Activated naive CD4-positive, alpha-beta T cell treated with anti-CD3 and anti-CD28 coated beads for 36 hours (primary cell): Measurements from ENCODE around the gene ORM2. TPM values are rescaled to one million over a fixed set of nuclear protein-coding genes. Genes with fewer than 3 reads are reported as not detected.
A peak's percentile ranks its signal among the peaks of the same experiment; 100 is the strongest.
"Not testable (repeated sequence)": the region's sequence is repeated elsewhere in the genome, so short reads cannot be mapped to it uniquely, and the experiment has no call there.

Source experiments
- CTCF ChIA-PET: fragments of 350-600 bp; sonication (Branson Sonifier 250); formaldehyde crosslinking; loops from one replicate; lab custom pipeline; 2021; ENCODE audit warnings: antibody characterized with exemption; lab: Charles Lee
- DNase-seq: peaks from one replicate; pipeline ENCODE4 v3.0.0-alpha.2; 2020
- H3K27ac Mint-ChIP-seq: one replicate; pipeline ENCODE4 v1.8.0; 2021; ENCODE audit warnings: mild to moderate bottlenecking, mixed read lengths
- H3K27me3 Mint-ChIP-seq: one replicate; pipeline ENCODE4 v1.8.0; 2021; ENCODE audit warnings: low read depth, mixed read lengths
- H3K36me3 Mint-ChIP-seq: one replicate; pipeline ENCODE4 v1.8.0; 2021; ENCODE audit warnings: low read depth, mixed read lengths
- H3K4me1 Mint-ChIP-seq: one replicate; pipeline ENCODE4 v1.8.0; 2021; ENCODE audit warnings: low read depth, mixed read lengths
- H3K4me3 Mint-ChIP-seq: one replicate; pipeline ENCODE4 v1.8.0; 2021; ENCODE audit warnings: mild to moderate bottlenecking, moderate library complexity, mixed read lengths
- H3K9me3 Mint-ChIP-seq: one replicate; pipeline ENCODE4 v1.8.0; 2021; ENCODE audit warnings: mixed read lengths
- intact Hi-C: fragments of 100-400 bp; cut with micrococcal nuclease; formaldehyde crosslinking; loops from one replicate; pipeline ENCODE4 v1.15.1; 2023
- total RNA-seq, 2 experiments: library from RNA; stranded (reverse); gene quantifications; one replicate each; pipeline ENCODE4 v1.2.3, GENCODE V29; 2021

ORM2 gene
- total RNA-seq, 2 experiments from 2014 or later = not detected

GRCh38 chr9:114319147-114319546, 10.5 kb upstream of the ORM2 start:
- H3K27ac Mint-ChIP-seq = no peak overlapping the region
- DNase-seq = no peak
- no peaks in the 10 kb centered on the region for H3K36me3 Mint-ChIP-seq
- H3K4me1 Mint-ChIP-seq = peaks cover 7% of the 10 kb centered on the region
- H3K27me3 Mint-ChIP-seq = no peaks in the 10 kb centered on the region
- no peak overlapping the region for H3K4me3 Mint-ChIP-seq
- H3K9me3 Mint-ChIP-seq = no peaks in the 10 kb centered on the region
- CTCF ChIA-PET = interaction anchor here (0.7 to 1.2 kb wide), 3 partner anchors 28 to 661 kb away, joined by 3 read pairs; no protein-coding TSS in a partner anchor
- intact Hi-C loops = no loop called here

DNA sequence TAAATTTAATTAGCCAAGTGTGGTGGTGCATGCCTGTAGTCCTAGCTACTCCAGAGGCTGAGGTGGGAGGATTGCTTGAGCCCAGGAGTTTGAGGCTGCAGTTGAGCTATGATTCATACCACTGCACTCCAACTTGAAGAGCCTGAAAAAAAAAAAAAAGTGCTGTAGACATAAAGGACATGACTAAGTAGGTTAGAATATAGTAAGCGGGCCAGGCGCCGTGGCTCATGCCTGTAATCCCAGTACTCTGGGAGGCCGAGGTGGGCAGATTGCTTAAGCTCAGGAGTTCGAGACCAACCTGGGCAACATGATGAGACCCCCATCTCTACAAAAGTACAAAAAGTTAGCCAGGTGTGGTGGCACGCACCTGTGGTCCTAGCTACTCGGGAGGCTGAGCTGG, 9.0 kb upstream of the ORM2 start:
- H3K4me1 Mint-ChIP-seq, intact Hi-C loops: not testable (repeated sequence)
- peak; percentile 25 for DNase-seq

DNA sequence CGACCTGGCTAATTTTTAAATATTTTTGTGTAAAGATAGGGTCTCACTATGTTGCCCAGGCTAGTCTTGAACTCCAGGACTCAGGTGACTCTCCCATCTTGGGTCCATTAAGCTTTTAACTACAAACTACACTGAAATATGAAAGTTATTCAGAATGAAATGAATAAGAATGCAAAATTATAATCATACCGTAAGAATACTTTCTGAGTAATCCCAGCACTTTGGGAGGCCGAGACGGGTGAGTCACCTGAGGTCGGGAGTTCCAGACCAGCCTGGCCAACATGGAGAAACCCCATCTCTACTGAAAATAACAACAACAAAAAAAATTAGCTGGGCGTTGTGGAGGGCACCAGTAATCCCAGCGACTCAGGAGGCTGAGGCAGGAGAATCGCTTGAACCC, 7.9 kb upstream of the ORM2 start:
- H3K36me3 Mint-ChIP-seq = no peaks in the 10 kb centered on the region
- CTCF ChIA-PET = interaction anchor here (1.1 to 1.9 kb wide), 2 partner anchors 19 to 239 kb away, joined by 4 to 7 read pairs; no protein-coding TSS in a partner anchor
- H3K27ac Mint-ChIP-seq = no peak overlapping the region
- intact Hi-C loops = no loop called here
- H3K27me3 Mint-ChIP-seq = no peaks in the 10 kb centered on the region
- H3K9me3 Mint-ChIP-seq = no peaks in the 10 kb centered on the region
- DNase-seq = peak; percentile 43
- H3K4me3 Mint-ChIP-seq = no peak overlapping the region
- H3K4me1 Mint-ChIP-seq = peaks cover 7% of the 10 kb centered on the region

More for the DNA sequence above, 9.0 kb upstream of the ORM2 start:
- not testable (repeated sequence) for H3K27ac Mint-ChIP-seq, H3K36me3 Mint-ChIP-seq, H3K27me3 Mint-ChIP-seq, H3K9me3 Mint-ChIP-seq, H3K4me3 Mint-ChIP-seq
- CTCF ChIA-PET = interaction anchor here (0.7 to 1.9 kb wide), 3 partner anchors 20 to 333 kb away, joined by 3 to 7 read pairs (median 4); no protein-coding TSS in a partner anchor

DNA sequence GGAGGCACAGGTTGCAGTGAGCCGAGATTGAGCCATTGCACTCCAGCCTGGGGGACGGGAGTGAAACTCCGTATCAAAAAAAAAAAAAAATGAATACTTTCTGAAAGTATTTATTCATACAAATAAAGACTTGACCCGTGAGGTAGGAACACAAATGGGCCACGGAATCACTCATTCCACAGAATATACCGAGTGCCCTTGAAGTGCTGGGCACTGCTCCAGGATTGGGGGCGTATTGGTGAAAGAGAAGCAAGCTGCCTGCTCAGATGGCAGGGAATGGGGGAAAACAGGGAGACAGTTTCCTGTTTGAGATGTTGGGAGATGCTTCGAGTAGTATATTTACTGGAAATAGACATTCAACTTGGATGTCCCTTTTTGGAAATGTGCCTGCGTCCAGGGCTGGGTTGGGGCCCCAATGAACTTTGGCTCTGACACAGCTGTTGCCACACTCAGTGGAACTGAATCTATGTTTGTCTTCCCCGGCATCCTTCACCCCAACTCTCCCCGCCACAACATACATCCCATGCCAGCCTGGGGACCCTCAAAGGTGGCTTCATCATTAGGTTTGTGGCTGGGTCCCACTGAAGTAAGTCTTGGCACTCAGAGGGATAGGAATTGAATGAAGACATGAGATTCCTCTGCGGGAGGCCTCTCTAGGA, 7.4 kb upstream of the ORM2 start:
- H3K36me3 Mint-ChIP-seq, H3K27me3 Mint-ChIP-seq, H3K9me3 Mint-ChIP-seq, H3K4me1 Mint-ChIP-seq, H3K4me3 Mint-ChIP-seq, H3K27ac Mint-ChIP-seq, DNase-seq, intact Hi-C loops: not testable (repeated sequence)
- CTCF ChIA-PET = interaction anchor here (0.6 kb wide), 1 partner anchor 226 kb away, joined by 4 read pairs; no protein-coding TSS in a partner anchor

DNA sequence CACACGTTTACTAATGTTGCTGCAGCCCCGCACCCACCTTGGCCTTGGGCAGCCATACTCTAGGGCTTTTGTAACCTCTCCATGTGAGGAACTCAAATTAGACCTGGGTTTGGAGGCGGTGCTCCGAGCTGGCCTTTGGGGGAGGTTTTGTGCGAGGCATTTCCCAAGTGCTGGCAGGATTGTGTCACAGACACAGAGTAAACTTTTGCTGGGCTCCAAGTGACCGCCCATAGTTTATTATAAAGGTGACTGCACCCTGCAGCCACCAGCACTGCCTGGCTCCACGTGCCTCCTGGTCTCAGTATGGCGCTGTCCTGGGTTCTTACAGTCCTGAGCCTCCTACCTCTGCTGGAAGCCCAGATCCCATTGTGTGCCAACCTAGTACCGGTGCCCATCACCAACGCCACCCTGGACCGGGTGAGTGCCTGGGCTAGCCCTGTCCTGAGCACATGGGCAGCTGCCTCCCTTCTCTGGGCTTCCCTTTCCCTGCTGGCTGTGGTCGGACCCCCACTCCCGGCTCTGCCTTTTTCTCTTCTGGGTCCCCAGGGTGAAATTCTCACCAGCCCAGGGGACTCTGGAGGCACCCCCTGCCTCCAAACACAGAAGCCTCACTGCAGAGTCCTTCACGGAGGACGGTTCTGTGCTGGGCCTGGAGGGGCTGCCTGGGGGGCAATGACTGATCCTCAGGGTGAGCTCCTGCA, 6.7 kb upstream of the ORM2 start, which contains the start of gene ORM1:
ORM1 (plus strand) TSS at position 268 of the 701 bp plus-strand sequence; CDS start at position 304, 36 bp downstream.
- DNase-seq, H3K36me3 Mint-ChIP-seq, H3K4me1 Mint-ChIP-seq, H3K27ac Mint-ChIP-seq, H3K4me3 Mint-ChIP-seq, intact Hi-C loops, H3K9me3 Mint-ChIP-seq, H3K27me3 Mint-ChIP-seq: not testable (repeated sequence)
- CTCF ChIA-PET = interaction anchor here (0.6 kb wide), 1 partner anchor 225 kb away, joined by 4 read pairs; no protein-coding TSS in a partner anchor

- CTCF ChIA-PET, DNase-seq, H3K27ac Mint-ChIP-seq, H3K9me3 Mint-ChIP-seq, intact Hi-C loops, H3K4me3 Mint-ChIP-seq, H3K36me3 Mint-ChIP-seq, H3K27me3 Mint-ChIP-seq, H3K4me1 Mint-ChIP-seq: not testable (repeated sequence)
Observed at GRCh38 chr9:114323849-114324248, 5.8 kb upstream of the ORM2 start.

DNA sequence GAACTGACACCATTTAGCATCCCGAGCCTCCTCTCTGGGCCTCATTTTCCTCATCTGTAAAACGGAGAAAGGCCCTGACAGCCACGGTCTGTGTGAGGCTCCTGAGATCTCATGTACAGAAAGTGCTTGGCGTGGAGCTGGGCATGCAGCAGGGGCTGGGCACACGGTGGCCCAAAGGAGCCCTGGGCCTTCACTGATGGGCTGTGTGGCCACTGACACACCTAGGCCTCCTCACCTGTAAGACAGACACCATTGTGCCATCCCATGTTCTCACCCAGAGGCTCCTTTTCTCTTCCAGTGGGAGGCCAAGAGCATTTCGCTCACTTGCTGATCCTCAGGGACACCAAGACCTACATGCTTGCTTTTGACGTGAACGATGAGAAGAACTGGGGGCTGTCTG, 5.2 kb upstream of the ORM2 start:
- Mint-ChIP-seq H3K4me1 (peaks cover 4% of the 10 kb centered on the region), H3K27me3 (no peaks in the 10 kb centered on the region), H3K9me3 (no peaks in the 10 kb centered on the region), H3K4me3 (no peak overlapping the region), H3K36me3 (no peaks in the 10 kb centered on the region), H3K27ac (no peak overlapping the region)
- CTCF ChIA-PET = no interaction called here
- intact Hi-C loops = no loop called here
- DNase-seq = no peak

GRCh38 chr9:114324965-114325364, 4.7 kb upstream of the ORM2 start:
- DNase-seq, H3K27ac Mint-ChIP-seq, H3K4me3 Mint-ChIP-seq, intact Hi-C loops, H3K27me3 Mint-ChIP-seq, H3K36me3 Mint-ChIP-seq, H3K4me1 Mint-ChIP-seq, H3K9me3 Mint-ChIP-seq, CTCF ChIA-PET: not testable (repeated sequence)

GRCh38 chr9:114325684-114326254, 3.9 kb upstream of the ORM2 start:
- H3K9me3 Mint-ChIP-seq, H3K4me1 Mint-ChIP-seq, H3K27ac Mint-ChIP-seq, DNase-seq, CTCF ChIA-PET, H3K36me3 Mint-ChIP-seq, H3K4me3 Mint-ChIP-seq, intact Hi-C loops, H3K27me3 Mint-ChIP-seq: not testable (repeated sequence)

GRCh38 chr9:114327749-114328148, 1.9 kb upstream of the ORM2 start:
- no peaks in the 10 kb centered on the region for H3K9me3 Mint-ChIP-seq
- no peak overlapping the region for H3K27ac Mint-ChIP-seq

DNA sequence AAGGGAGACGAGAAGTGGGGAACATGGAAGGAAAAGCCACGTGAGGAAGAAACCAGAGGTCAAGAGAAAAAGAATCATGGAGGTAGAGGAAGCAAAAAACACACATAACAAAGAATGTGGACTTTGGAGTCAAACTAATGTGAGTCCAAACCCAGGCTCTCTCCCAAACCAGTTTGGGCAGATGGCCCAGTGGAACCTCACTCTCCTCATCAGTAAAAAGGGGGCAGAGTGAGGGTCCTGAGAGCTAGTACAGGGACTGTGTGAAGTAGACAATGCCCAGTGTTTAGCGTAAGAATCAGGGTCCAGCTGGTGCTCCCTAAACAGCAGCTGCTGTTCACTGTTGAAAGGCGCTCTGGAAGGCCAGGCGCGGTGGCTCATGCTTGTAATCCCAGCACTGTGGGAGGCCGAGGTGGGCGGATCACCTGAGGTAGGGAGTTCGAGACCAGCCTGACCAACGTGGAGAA, 1.3 kb upstream of the ORM2 start:
- H3K4me3 Mint-ChIP-seq, H3K27ac Mint-ChIP-seq, H3K27me3 Mint-ChIP-seq, DNase-seq, intact Hi-C loops, H3K4me1 Mint-ChIP-seq, H3K9me3 Mint-ChIP-seq, H3K36me3 Mint-ChIP-seq, CTCF ChIA-PET: not testable (repeated sequence)

More at GRCh38 chr9:114327749-114328148, 1.9 kb upstream of the ORM2 start:
- Mint-ChIP-seq H3K4me3 (no peak overlapping the region), H3K36me3 (peaks cover 1% of the 10 kb centered on the region), H3K4me1 (peaks cover 5% of the 10 kb centered on the region), H3K27me3 (no peaks in the 10 kb centered on the region)
- DNase-seq = no peak
- CTCF ChIA-PET = no interaction called here
- intact Hi-C loops = no loop called here

- H3K4me1 Mint-ChIP-seq, H3K4me3 Mint-ChIP-seq, H3K36me3 Mint-ChIP-seq, CTCF ChIA-PET, H3K27me3 Mint-ChIP-seq, DNase-seq, H3K27ac Mint-ChIP-seq, intact Hi-C loops, H3K9me3 Mint-ChIP-seq: not testable (repeated sequence)
Observed at GRCh38 chr9:114328937-114329624, 588 bp upstream of the ORM2 start.
